Peyer's patch (tissue), 4 donors: ENCODE data around the gene ZKSCAN7.
"Not testable (repeated sequence)": the region's sequence is repeated elsewhere in the genome, so short reads cannot be mapped to it uniquely, and the experiment has no call there.

Experiments used
- CTCF ChIP-seq, 6 experiments: fragments of 450-650 bp in 4 of 6; fragments of 200-600 bp in 2 of 6; sonication (generic) in 1 of 6; IDR thresholded peaks; one replicate each; pipeline ENCODE4 v1.5.1; 2017 to 2019; ENCODE audit warnings: antibody characterized with exemption in 6 of 6, mild to moderate bottlenecking in 3 of 6, moderate library complexity in 1 of 6
- POLR2A ChIP-seq, 2 donors: fragments of 450-650 bp; IDR thresholded peaks; one replicate each; pipeline ENCODE4 v1.5.1; 2017; ENCODE audit warnings: antibody characterized with exemption in 2 of 2, mild to moderate bottlenecking in 2 of 2, moderate library complexity in 2 of 2

- not testable (repeated sequence) for TF ChIP-seq CTCF, POLR2A (IDR thresholded peaks at IDR 0.05)
Measured at GRCh38 chr3:44534659-44535058, 20.3 kb upstream of the ZKSCAN7 start.
